Erythroblast (primary cell): ENCODE results near the gene IFT57.

Source experiments
- GATA1 ChIP-seq: IDR thresholded peaks from 2 replicates; pipeline ENCODE4 v1.6.1; 2011; ENCODE audit warnings: low read depth, mild to moderate bottlenecking, control low read depth, low read length, moderate library complexity
- POLR2A ChIP-seq: IDR thresholded peaks from 2 replicates; pipeline ENCODE4 v1.6.1; 2011; ENCODE audit warnings: mild to moderate bottlenecking, low read length

GRCh38 chr3:108137460-108137814, 84.8 kb downstream of the IFT57 start:
- TF ChIP-seq POLR2A (no peak), GATA1 (no peak)
